Measurements from ENCODE around the gene SPSB4. TPM values are rescaled to one million over a fixed set of nuclear protein-coding genes. Genes with fewer than 3 reads are reported as not detected.

SPSB4 gene
- total RNA-seq, 1 donor from 2014 or later = 0.98 TPM

DNA sequence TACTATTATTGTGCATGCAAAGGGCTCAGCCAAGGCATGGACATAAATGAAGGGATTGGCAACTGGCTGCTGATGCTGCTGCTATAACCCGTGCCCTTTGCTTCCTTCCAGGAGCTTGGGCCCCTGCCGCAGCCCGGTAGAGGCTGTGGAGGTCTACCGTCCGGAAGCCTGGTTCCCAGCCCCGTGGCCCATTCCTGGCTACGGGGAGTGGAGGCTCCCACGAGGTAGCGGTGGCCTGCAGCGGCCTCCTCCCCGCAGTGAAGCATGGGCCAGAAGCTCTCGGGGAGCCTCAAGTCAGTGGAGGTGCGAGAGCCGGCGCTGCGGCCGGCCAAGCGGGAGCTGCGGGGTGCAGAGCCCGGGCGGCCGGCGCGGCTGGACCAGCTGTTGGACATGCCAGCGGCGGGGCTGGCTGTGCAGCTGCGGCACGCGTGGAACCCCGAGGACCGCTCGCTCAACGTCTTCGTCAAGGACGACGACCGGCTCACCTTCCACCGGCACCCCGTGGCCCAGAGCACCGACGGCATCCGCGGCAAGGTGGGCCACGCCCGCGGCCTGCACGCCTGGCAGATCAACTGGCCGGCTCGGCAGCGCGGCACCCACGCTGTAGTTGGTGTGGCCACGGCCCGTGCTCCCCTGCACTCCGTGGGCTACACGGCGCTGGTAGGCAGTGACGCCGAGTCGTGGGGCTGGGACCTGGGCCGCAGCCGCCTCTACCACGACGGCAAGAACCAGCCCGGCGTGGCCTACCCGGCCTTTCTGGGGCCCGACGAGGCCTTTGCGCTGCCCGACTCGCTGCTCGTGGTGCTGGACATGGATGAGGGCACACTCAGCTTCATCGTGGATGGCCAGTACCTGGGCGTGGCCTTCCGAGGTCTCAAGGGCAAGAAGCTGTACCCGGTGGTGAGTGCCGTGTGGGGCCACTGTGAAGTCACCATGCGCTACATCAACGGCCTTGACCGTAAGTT is 15.0 kb downstream of the SPSB4 start:
- no peaks in the 10 kb centered on the region for H3K36me3 ChIP-seq
- H3K4me3 ChIP-seq = no peak overlapping the region
- no peaks in the 10 kb centered on the region for H3K4me1 ChIP-seq
- H3K9me3 ChIP-seq = no peaks in the 10 kb centered on the region
- no peak for TF ChIP-seq POLR2A (IDR thresholded peaks at IDR 0.05)
- no peak for TF ChIP-seq CTCF (IDR thresholded peaks at IDR 0.05)
- no peak for TF ChIP-seq POLR2AphosphoS5 (IDR thresholded peaks at IDR 0.05; ENCODE audit: insufficient read depth in 1 of 2, low read depth in 1 of 2)
- peak in 1 of 2 donors; percentile 19 for DNase-seq (ENCODE audit: extremely low spot score in 2 of 2)
- no peak overlapping the region for H3K27ac ChIP-seq
- H3K27me3 ChIP-seq = no peaks in the 10 kb centered on the region
- intact Hi-C loops (cut with DNase I) = no loop called here

GRCh38 chr3:141067206-141067974 is 16.2 kb downstream of the SPSB4 start:
- Histone ChIP-seq H3K4me1 (no peaks in the 10 kb centered on the region), H3K9me3 (no peaks in the 10 kb centered on the region), H3K27ac (no peak overlapping the region), H3K36me3 (no peaks in the 10 kb centered on the region), H3K27me3 (no peaks in the 10 kb centered on the region), H3K4me3 (no peak overlapping the region)
- no peak for DNase-seq (ENCODE audit: extremely low spot score in 2 of 2)
- no peak for TF ChIP-seq POLR2AphosphoS5 (IDR thresholded peaks at IDR 0.05; ENCODE audit: insufficient read depth in 1 of 2, low read depth in 1 of 2)
- intact Hi-C loops (cut with DNase I) = no loop called here

GRCh38 chr3:141070229-141070628 is 19.1 kb downstream of the SPSB4 start:
- H3K27ac ChIP-seq = no peak overlapping the region
- intact Hi-C loops (cut with DNase I) = no loop called here
- no peaks in the 10 kb centered on the region for H3K27me3 ChIP-seq
- H3K4me3 ChIP-seq = no peak overlapping the region
- TF ChIP-seq POLR2A (IDR thresholded peaks at IDR 0.05) (no peak), POLR2AphosphoS5 (IDR thresholded peaks at IDR 0.05; ENCODE audit: insufficient read depth in 1 of 2, low read depth in 1 of 2) (no peak), CTCF (IDR thresholded peaks at IDR 0.05) (no peak)
- no peaks in the 10 kb centered on the region for H3K36me3 ChIP-seq
- DNase-seq (ENCODE audit: extremely low spot score in 2 of 2) = no peak
- H3K9me3 ChIP-seq = no peaks in the 10 kb centered on the region
- H3K4me1 ChIP-seq = no peaks in the 10 kb centered on the region

GRCh38 chr3:141070727-141071357 is 19.7 kb downstream of the SPSB4 start:
- TF ChIP-seq CTCF (IDR thresholded peaks at IDR 0.05) (no peak), POLR2AphosphoS5 (IDR thresholded peaks at IDR 0.05; ENCODE audit: insufficient read depth in 1 of 2, low read depth in 1 of 2) (no peak), POLR2A (IDR thresholded peaks at IDR 0.05) (no peak)
- H3K36me3 ChIP-seq = no peaks in the 10 kb centered on the region
- intact Hi-C loops (cut with DNase I) = no loop called here

GRCh38 chr3:141071681-141072260 is 20.6 kb downstream of the SPSB4 start:
- Histone ChIP-seq H3K36me3 (no peaks in the 10 kb centered on the region), H3K4me1 (peaks cover 5% of the 10 kb centered on the region), H3K4me3 (no peak overlapping the region), H3K9me3 (no peaks in the 10 kb centered on the region), H3K27me3 (no peaks in the 10 kb centered on the region), H3K27ac (no peak overlapping the region)
- intact Hi-C loops (cut with DNase I) = no loop called here
- DNase-seq (ENCODE audit: extremely low spot score in 2 of 2) = no peak
- TF ChIP-seq CTCF (IDR thresholded peaks at IDR 0.05) (no peak), POLR2A (IDR thresholded peaks at IDR 0.05) (no peak), POLR2AphosphoS5 (IDR thresholded peaks at IDR 0.05; ENCODE audit: insufficient read depth in 1 of 2, low read depth in 1 of 2) (no peak)

More at GRCh38 chr3:141070727-141071357, 19.7 kb downstream of the SPSB4 start:
- H3K9me3 ChIP-seq = no peaks in the 10 kb centered on the region
- DNase-seq (ENCODE audit: extremely low spot score in 2 of 2) = no peak
- H3K4me1 ChIP-seq = no peaks in the 10 kb centered on the region
- H3K27me3 ChIP-seq = no peaks in the 10 kb centered on the region
- H3K4me3 ChIP-seq = no peak overlapping the region
- H3K27ac ChIP-seq = no peak overlapping the region

Measured in vagina (tissue), 2 donors.